ENCODE data around the gene CD164.
"Not testable (repeated sequence)": the region's sequence is repeated elsewhere in the genome, so short reads cannot be mapped to it uniquely, and the experiment has no call there.

CD164 gene

GRCh38 chr6:109373331-109373730 is 8.9 kb downstream of the CD164 start:
- H3K27ac ChIP-seq (ENCODE audit: low read length), result no peak overlapping the region
- no peaks in the 10 kb centered on the region for H3K9me3 ChIP-seq (ENCODE audit: control insufficient read depth, low read depth, low read length)
- H3K4me1 ChIP-seq (ENCODE audit: control insufficient read depth, low read depth, low read length), result no peaks in the 10 kb centered on the region
- no peak overlapping the region for H3K4me3 ChIP-seq (ENCODE audit: low read length)
- H3K9ac ChIP-seq (ENCODE audit: low read length), result no peak overlapping the region
- H3K36me3 ChIP-seq (ENCODE audit: control insufficient read depth, low read depth, low read length), result peaks cover 86% of the 10 kb centered on the region
- no peaks in the 10 kb centered on the region for H3K27me3 ChIP-seq (ENCODE audit: control insufficient read depth, insufficient read depth, low read length)

- Histone ChIP-seq H3K36me3 (ENCODE audit: control insufficient read depth, low read depth, low read length) (peaks cover 88% of the 10 kb centered on the region), H3K4me1 (ENCODE audit: control insufficient read depth, low read depth, low read length) (no peaks in the 10 kb centered on the region)
These were observed 10.1 kb downstream of the CD164 start for GRCh38 chr6:109372130-109372529.

GRCh38 chr6:109370792-109371191 is 11.5 kb downstream of the CD164 start:
- Histone ChIP-seq H3K9ac (ENCODE audit: low read length) (no peak overlapping the region), H3K27ac (ENCODE audit: low read length) (no peak overlapping the region), H3K36me3 (ENCODE audit: control insufficient read depth, low read depth, low read length) (peaks cover 87% of the 10 kb centered on the region), H3K27me3 (ENCODE audit: control insufficient read depth, insufficient read depth, low read length) (no peaks in the 10 kb centered on the region), H3K4me1 (ENCODE audit: control insufficient read depth, low read depth, low read length) (no peaks in the 10 kb centered on the region), H3K4me3 (ENCODE audit: low read length) (no peak overlapping the region), H3K9me3 (ENCODE audit: control insufficient read depth, low read depth, low read length) (no peaks in the 10 kb centered on the region)

More at GRCh38 chr6:109372130-109372529, 10.1 kb downstream of the CD164 start:
- H3K9me3 ChIP-seq (ENCODE audit: control insufficient read depth, low read depth, low read length), result no peaks in the 10 kb centered on the region
- no peak overlapping the region for H3K27ac ChIP-seq (ENCODE audit: low read length)
- no peak overlapping the region for H3K9ac ChIP-seq (ENCODE audit: low read length)
- H3K4me3 ChIP-seq (ENCODE audit: low read length), result no peak overlapping the region
- H3K27me3 ChIP-seq (ENCODE audit: control insufficient read depth, insufficient read depth, low read length), result no peaks in the 10 kb centered on the region

GRCh38 chr6:109370336-109370735 is 11.9 kb downstream of the CD164 start:
- Histone ChIP-seq H3K36me3 (ENCODE audit: control insufficient read depth, low read depth, low read length) (peaks cover 83% of the 10 kb centered on the region), H3K9me3 (ENCODE audit: control insufficient read depth, low read depth, low read length) (no peaks in the 10 kb centered on the region)

GRCh38 chr6:109369728-109370127 is 12.5 kb downstream of the CD164 start:
- Histone ChIP-seq H3K4me3 (ENCODE audit: low read length) (no peak overlapping the region), H3K27me3 (ENCODE audit: control insufficient read depth, insufficient read depth, low read length) (no peaks in the 10 kb centered on the region), H3K9me3 (ENCODE audit: control insufficient read depth, low read depth, low read length) (no peaks in the 10 kb centered on the region), H3K36me3 (ENCODE audit: control insufficient read depth, low read depth, low read length) (peaks cover 81% of the 10 kb centered on the region), H3K9ac (ENCODE audit: low read length) (no peak overlapping the region), H3K27ac (ENCODE audit: low read length) (no peak overlapping the region), H3K4me1 (ENCODE audit: control insufficient read depth, low read depth, low read length) (no peaks in the 10 kb centered on the region)

More at GRCh38 chr6:109370336-109370735, 11.9 kb downstream of the CD164 start:
- H3K4me1 ChIP-seq (ENCODE audit: control insufficient read depth, low read depth, low read length), result no peaks in the 10 kb centered on the region
- H3K27ac ChIP-seq (ENCODE audit: low read length), result no peak overlapping the region
- no peaks in the 10 kb centered on the region for H3K27me3 ChIP-seq (ENCODE audit: control insufficient read depth, insufficient read depth, low read length)
- H3K4me3 ChIP-seq (ENCODE audit: low read length), result no peak overlapping the region
- H3K9ac ChIP-seq (ENCODE audit: low read length), result no peak overlapping the region

- H3K4me3 ChIP-seq (ENCODE audit: low read length); H3K27ac ChIP-seq (ENCODE audit: low read length); H3K9ac ChIP-seq (ENCODE audit: low read length); H3K4me1 ChIP-seq (ENCODE audit: control insufficient read depth, low read depth, low read length); H3K27me3 ChIP-seq (ENCODE audit: control insufficient read depth, insufficient read depth, low read length); H3K9me3 ChIP-seq (ENCODE audit: control insufficient read depth, low read depth, low read length): not testable (repeated sequence)
- H3K36me3 ChIP-seq (ENCODE audit: control insufficient read depth, low read depth, low read length), result peaks cover 57% of the 10 kb centered on the region
These were observed 17.7 kb downstream of the CD164 start for GRCh38 chr6:109364382-109365078.

- peaks cover 49% of the 10 kb centered on the region for H3K36me3 ChIP-seq (ENCODE audit: control insufficient read depth, low read depth, low read length)
- no peak overlapping the region for H3K27ac ChIP-seq (ENCODE audit: low read length)
These were observed 18.5 kb downstream of the CD164 start for GRCh38 chr6:109363753-109364152.

GRCh38 chr6:109362102-109362884 is 20.0 kb downstream of the CD164 start:
- peaks cover 34% of the 10 kb centered on the region for H3K36me3 ChIP-seq (ENCODE audit: control insufficient read depth, low read depth, low read length)
- H3K4me1 ChIP-seq (ENCODE audit: control insufficient read depth, low read depth, low read length), result no peaks in the 10 kb centered on the region
- no peaks in the 10 kb centered on the region for H3K27me3 ChIP-seq (ENCODE audit: control insufficient read depth, insufficient read depth, low read length)
- H3K9ac ChIP-seq (ENCODE audit: low read length), result no peak overlapping the region
- H3K4me3 ChIP-seq (ENCODE audit: low read length), result no peak overlapping the region
- peaks cover under 1% of the 10 kb centered on the region for H3K9me3 ChIP-seq (ENCODE audit: control insufficient read depth, low read depth, low read length)
- no peak overlapping the region for H3K27ac ChIP-seq (ENCODE audit: low read length)

More at GRCh38 chr6:109363753-109364152, 18.5 kb downstream of the CD164 start:
- H3K9ac ChIP-seq (ENCODE audit: low read length), result no peak overlapping the region
- H3K27me3 ChIP-seq (ENCODE audit: control insufficient read depth, insufficient read depth, low read length), result no peaks in the 10 kb centered on the region
- H3K4me1 ChIP-seq (ENCODE audit: control insufficient read depth, low read depth, low read length), result no peaks in the 10 kb centered on the region
- H3K9me3 ChIP-seq (ENCODE audit: control insufficient read depth, low read depth, low read length), result no peaks in the 10 kb centered on the region
- no peak overlapping the region for H3K4me3 ChIP-seq (ENCODE audit: low read length)

GRCh38 chr6:109360791-109361190 is 21.5 kb downstream of the CD164 start:
- Histone ChIP-seq H3K27ac (ENCODE audit: low read length) (no peak overlapping the region), H3K9me3 (ENCODE audit: control insufficient read depth, low read depth, low read length) (peaks cover 6% of the 10 kb centered on the region), H3K27me3 (ENCODE audit: control insufficient read depth, insufficient read depth, low read length) (no peaks in the 10 kb centered on the region), H3K36me3 (ENCODE audit: control insufficient read depth, low read depth, low read length) (peaks cover 20% of the 10 kb centered on the region), H3K4me1 (ENCODE audit: control insufficient read depth, low read depth, low read length) (no peaks in the 10 kb centered on the region), H3K9ac (ENCODE audit: low read length) (no peak overlapping the region), H3K4me3 (ENCODE audit: low read length) (no peak overlapping the region)

GRCh38 chr6:109360281-109360680 is 22.0 kb downstream of the CD164 start:
- Histone ChIP-seq H3K9ac (ENCODE audit: low read length) (no peak overlapping the region), H3K36me3 (ENCODE audit: control insufficient read depth, low read depth, low read length) (peaks cover 20% of the 10 kb centered on the region), H3K9me3 (ENCODE audit: control insufficient read depth, low read depth, low read length) (peaks cover 6% of the 10 kb centered on the region), H3K27ac (ENCODE audit: low read length) (no peak overlapping the region), H3K4me3 (ENCODE audit: low read length) (no peak overlapping the region), H3K4me1 (ENCODE audit: control insufficient read depth, low read depth, low read length) (no peaks in the 10 kb centered on the region), H3K27me3 (ENCODE audit: control insufficient read depth, insufficient read depth, low read length) (no peaks in the 10 kb centered on the region)

- H3K9me3 ChIP-seq (ENCODE audit: control insufficient read depth, low read depth, low read length), result peaks cover 6% of the 10 kb centered on the region
- no peak overlapping the region for H3K9ac ChIP-seq (ENCODE audit: low read length)
- no peaks in the 10 kb centered on the region for H3K4me1 ChIP-seq (ENCODE audit: control insufficient read depth, low read depth, low read length)
- peaks cover 14% of the 10 kb centered on the region for H3K36me3 ChIP-seq (ENCODE audit: control insufficient read depth, low read depth, low read length)
- no peaks in the 10 kb centered on the region for H3K27me3 ChIP-seq (ENCODE audit: control insufficient read depth, insufficient read depth, low read length)
- H3K4me3 ChIP-seq (ENCODE audit: low read length), result no peak overlapping the region
- H3K27ac ChIP-seq (ENCODE audit: low read length), result no peak overlapping the region
These were observed 23.0 kb downstream of the CD164 start for GRCh38 chr6:109359248-109359647.

Measured in iPS-18a (cell line).